Sigmoid colon (tissue), 7 donors: ENCODE measurements around the gene PTRHD1. TPM values are rescaled to one million over a fixed set of nuclear protein-coding genes. Genes with fewer than 3 reads are reported as not detected.

ENCODE experiments used
- DNase-seq: peaks from one replicate; pipeline ENCODE4 v3.0.0-alpha.2; 2019
- H3K27ac ChIP-seq, 4 donors: fragments of 200-600 bp; sonication (generic); one replicate each; pipeline ENCODE4 v1.5.1; 2016 to 2019; ENCODE audit warnings: mild to moderate bottlenecking in 1 of 4
- H3K27me3 ChIP-seq, 3 donors: fragments of 200-600 bp; sonication (generic); one replicate each; pipeline ENCODE4 v1.5.1; 2019; ENCODE audit warnings: mild to moderate bottlenecking in 1 of 3
- H3K36me3 ChIP-seq, 4 donors: fragments of 200-600 bp; sonication (generic); one replicate each; pipeline ENCODE4 v1.5.1; 2016 to 2019
- H3K4me1 ChIP-seq, 4 donors: fragments of 200-600 bp; sonication (generic); one replicate each; pipeline ENCODE4 v1.5.1; 2017 to 2019
- H3K4me3 ChIP-seq, 4 donors: fragments of 200-600 bp; sonication (generic); one replicate each; pipeline ENCODE4 v1.5.1; 2017 to 2019; ENCODE audit warnings: mild to moderate bottlenecking in 2 of 4, moderate library complexity in 1 of 4
- H3K9me3 ChIP-seq, 4 donors: fragments of 200-600 bp in 3 of 4; sonication (generic) in 3 of 4; one replicate each; pipeline versions ENCODE4 v1.5.1 to v1.6.1; 2013 to 2019
- CTCF ChIP-seq, 4 experiments: fragments of 450-650 bp in 3 of 4; fragments of 200-600 bp in 1 of 4; IDR thresholded peaks; one replicate each; pipeline ENCODE4 v1.5.1; 2016 to 2019; ENCODE audit warnings: antibody characterized with exemption in 4 of 4, mild to moderate bottlenecking in 3 of 4, moderate library complexity in 2 of 4
- EP300 ChIP-seq, 4 donors: sonication (generic); formaldehyde crosslinking; IDR thresholded peaks; one replicate each; pipeline ENCODE4 v1.6.1; 2017; ENCODE audit warnings: antibody characterized with exemption in 4 of 4
- POLR2A ChIP-seq, 2 donors: fragments of 450-650 bp; IDR thresholded peaks; one replicate each; pipeline ENCODE4 v1.6.1; 2016; ENCODE audit warnings: antibody characterized with exemption in 2 of 2, mild to moderate bottlenecking in 2 of 2, moderate library complexity in 2 of 2
- POLR2AphosphoS5 ChIP-seq, 4 donors: sonication (generic); formaldehyde crosslinking; IDR thresholded peaks; one replicate each; pipeline ENCODE4 v1.6.1; 2017; ENCODE audit warnings: antibody characterized with exemption in 4 of 4
- WGBS, 2 donors: extraction: QIAGEN DNeasy Blood & Tissue Kit; methylation state at CpG; one replicate each; pipeline ENCODE4 v1.1.7; 2013; 5-methylcytosine and 5-hydroxymethylcytosine counted together
- intact Hi-C: fragments of 100-400 bp; cut with DNase I; formaldehyde crosslinking; loops from one replicate; pipeline ENCODE4 v1.15.1; 2023
- polyA plus RNA-seq, 3 donors: library from polyadenylated mRNA; stranded (reverse); fragments of 200-250 nt; gene quantifications; one replicate each; pipeline ENCODE4 v1.2.3, GENCODE V29; 2013
- total RNA-seq, 4 donors: library from RNA; depleted of rRNA; stranded (reverse); fragments of >200 nt; gene quantifications; one replicate each; pipeline ENCODE4 v1.1.0, GENCODE V29; 2016
- donor health status: healthy with polysubstance abuse.
- donor health status: Bipolar disorder and iron deficiency.
- donor health status: healthy.

PTRHD1 gene
- total and polyA plus RNA-seq, 7 donors: 10.5 to 56.4 (median 35.5) TPM

- no peaks in the 10 kb centered on the region for H3K27me3 ChIP-seq
- WGBS, 2 donors: 91 to 92% methylated on average over 7 of the region's 7 CpGs
- H3K27ac ChIP-seq: no peak overlapping the region
- no peaks in the 10 kb centered on the region for H3K9me3 ChIP-seq
- H3K36me3 ChIP-seq: peaks cover 0 to 8% (median 0%) of the 10 kb centered on the region in 4 donors
- peaks cover 0 to under 1% (median 0%) of the 10 kb centered on the region in 4 donors for H3K4me1 ChIP-seq
- intact Hi-C loops: no loop called here
- no peak overlapping the region for H3K4me3 ChIP-seq
- peak; percentile 36 for DNase-seq
- TF ChIP-seq POLR2AphosphoS5 (IDR thresholded peaks at IDR 0.05): no peak
- TF ChIP-seq CTCF (IDR thresholded peaks at IDR 0.05): no peak
- no peak for TF ChIP-seq EP300 (IDR thresholded peaks at IDR 0.05)
- TF ChIP-seq POLR2A (IDR thresholded peaks at IDR 0.05): no peak
These were observed 29.0 kb upstream of the PTRHD1 start for GRCh38 chr2:24822049-24822706.

- H3K9me3 ChIP-seq: no peaks in the 10 kb centered on the region
- H3K4me3 ChIP-seq: no peak overlapping the region
- H3K36me3 ChIP-seq: peaks cover 0 to 10% (median 0%) of the 10 kb centered on the region in 4 donors
- intact Hi-C loops: no loop called here
- TF ChIP-seq CTCF (IDR thresholded peaks at IDR 0.05): no peak
- no peaks in the 10 kb centered on the region for H3K27me3 ChIP-seq
- peak; percentile 33 for DNase-seq
- 92 to 96% methylated on average over 15 of the region's 15 CpGs for WGBS, 2 donors
- no peak overlapping the region for H3K27ac ChIP-seq
- H3K4me1 ChIP-seq: no peaks in the 10 kb centered on the region
These were observed 28.3 kb upstream of the PTRHD1 start for GRCh38 chr2:24821433-24821891.

GRCh38 chr2:24820598-24821432 lies 27.6 kb upstream of the PTRHD1 start:
- Histone ChIP-seq H3K9me3 (no peaks in the 10 kb centered on the region), H3K36me3 (peaks cover 0 to 14% (median 0%) of the 10 kb centered on the region in 4 donors), H3K4me1 (no peaks in the 10 kb centered on the region), H3K4me3 (no peak overlapping the region), H3K27ac (no peak overlapping the region), H3K27me3 (no peaks in the 10 kb centered on the region)
- TF ChIP-seq EP300 (IDR thresholded peaks at IDR 0.05): no peak
- no peak for TF ChIP-seq POLR2A (IDR thresholded peaks at IDR 0.05)
- no peak for TF ChIP-seq CTCF (IDR thresholded peaks at IDR 0.05)
- no peak for TF ChIP-seq POLR2AphosphoS5 (IDR thresholded peaks at IDR 0.05)
- WGBS, 2 donors: 86 to 91% methylated on average over 17 of the region's 17 CpGs
- DNase-seq: peak; percentile 41
- intact Hi-C loops: no loop called here

GRCh38 chr2:24820175-24820513 lies 27.0 kb upstream of the PTRHD1 start:
- WGBS, 2 donors: 84 to 95% methylated on average over 7 of the region's 7 CpGs
- no peaks in the 10 kb centered on the region for H3K4me1 ChIP-seq
- H3K9me3 ChIP-seq: no peaks in the 10 kb centered on the region
- TF ChIP-seq POLR2A (IDR thresholded peaks at IDR 0.05) (no peak), CTCF (IDR thresholded peaks at IDR 0.05) (no peak), POLR2AphosphoS5 (IDR thresholded peaks at IDR 0.05) (no peak), EP300 (IDR thresholded peaks at IDR 0.05) (no peak)
- H3K4me3 ChIP-seq: no peak overlapping the region
- H3K36me3 ChIP-seq: peaks cover 0 to 19% (median 0%) of the 10 kb centered on the region in 4 donors
- intact Hi-C loops: no loop called here
- DNase-seq: no peak
- no peak overlapping the region for H3K27ac ChIP-seq
- no peaks in the 10 kb centered on the region for H3K27me3 ChIP-seq
